Kidney tubule cell (primary cell): Measurements from ENCODE around the gene PCYT2.

Source experiments
- DNase-seq: peaks from one replicate; pipeline ENCODE4 v3.0.0-alpha.2; 2018; ENCODE audit warnings: low spot score

The PCYT2 gene

GRCh38 chr17:81942167-81942553 lies 31.0 kb upstream of the PCYT2 start:
- no peak for DNase-seq

- DNase-seq: no peak
Measured at GRCh38 chr17:81941484-81942166, 30.4 kb upstream of the PCYT2 start.

- DNase-seq: no peak
Measured at GRCh38 chr17:81940538-81941483, 29.6 kb upstream of the PCYT2 start.

GRCh38 chr17:81939881-81940385 lies 28.7 kb upstream of the PCYT2 start:
- DNase-seq: no peak

DNA sequence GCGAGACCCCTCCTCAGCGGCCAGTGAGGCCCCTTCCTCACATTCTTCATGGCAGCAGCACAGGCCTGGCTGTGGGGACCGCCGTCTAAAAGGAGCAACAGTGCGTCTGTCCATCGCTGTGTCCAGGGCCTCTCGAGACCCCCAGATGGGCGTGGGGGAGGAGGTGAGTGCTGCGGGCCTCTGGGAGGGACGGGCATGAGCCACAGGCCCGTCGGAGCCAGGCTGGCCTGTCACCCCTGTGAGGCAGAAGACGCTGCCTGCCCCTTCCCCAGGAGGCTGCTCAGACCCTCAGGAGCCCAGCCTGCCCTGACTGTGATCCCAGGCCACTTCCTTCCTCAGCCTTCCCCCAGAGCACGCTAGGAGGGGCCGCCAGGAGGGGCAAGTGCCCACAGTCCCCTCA lies 28.0 kb upstream of the PCYT2 start:
- DNase-seq: no peak

- no peak for DNase-seq
Measured at GRCh38 chr17:81935709-81936084, 24.5 kb upstream of the PCYT2 start.

- DNase-seq: no peak
Measured at GRCh38 chr17:81934850-81935708, 23.9 kb upstream of the PCYT2 start.

GRCh38 chr17:81934098-81934757 lies 23.0 kb upstream of the PCYT2 start:
- no peak for DNase-seq

DNA sequence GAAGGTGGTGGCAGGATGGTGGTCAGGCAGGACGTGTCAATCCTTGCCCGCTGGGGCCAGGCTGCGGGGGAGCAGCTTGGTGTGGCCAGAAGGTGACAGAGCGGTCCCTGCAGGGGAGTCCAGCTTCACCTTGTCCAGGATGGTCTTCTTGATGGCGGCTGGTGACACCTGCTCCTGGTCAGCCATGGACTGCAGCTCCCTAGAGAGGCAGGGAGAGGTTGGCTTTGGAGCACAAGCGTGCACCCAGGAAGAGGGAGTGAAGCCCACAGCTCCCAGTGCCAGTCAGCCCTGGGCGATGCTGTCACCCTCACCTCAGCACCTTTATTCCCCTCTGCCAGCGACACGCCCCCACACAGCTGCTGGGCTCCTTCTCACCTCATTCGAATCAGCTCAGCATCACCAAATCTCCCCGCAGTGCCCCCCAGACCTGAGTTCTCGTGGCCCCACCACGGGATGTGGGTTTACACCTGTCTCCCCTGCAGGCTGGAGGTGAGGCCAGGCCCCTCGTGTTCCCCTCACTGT lies 22.0 kb upstream of the PCYT2 start:
- no peak for DNase-seq

DNA sequence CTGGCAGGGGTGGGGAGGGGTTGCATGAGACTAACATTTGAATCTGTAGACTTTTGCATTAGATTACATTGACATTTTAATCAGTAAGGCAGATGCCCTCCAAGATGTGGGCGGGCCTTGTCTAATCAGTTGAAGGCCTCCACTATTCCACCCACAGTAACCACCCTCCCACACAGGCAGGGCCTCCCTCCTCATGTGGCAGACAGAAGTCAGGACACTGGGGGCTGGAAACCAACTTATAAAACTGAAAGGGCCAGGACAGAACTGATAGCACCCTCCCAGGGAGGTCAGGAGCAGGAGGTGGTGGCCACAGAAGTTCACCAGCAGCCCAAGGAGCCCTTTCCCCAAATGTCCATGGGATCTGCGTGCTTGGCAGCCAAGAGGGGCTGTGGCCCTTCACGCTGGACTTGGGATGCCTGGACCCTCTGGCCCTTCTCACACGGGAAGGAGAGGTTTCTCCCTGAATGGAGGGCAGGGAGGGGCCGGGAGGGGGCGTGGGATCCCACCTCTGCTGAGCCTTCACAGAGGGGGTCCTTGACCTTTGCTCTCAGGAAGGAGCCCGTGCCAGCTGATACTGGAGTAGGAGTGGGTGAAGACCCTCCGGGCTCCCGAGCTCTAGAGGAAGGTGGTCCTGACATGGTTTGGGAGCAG lies 21.3 kb upstream of the PCYT2 start:
- DNase-seq: no peak

GRCh38 chr17:81931557-81932332 lies 20.5 kb upstream of the PCYT2 start:
- no peak for DNase-seq

GRCh38 chr17:81931189-81931556 lies 20.0 kb upstream of the PCYT2 start:
- no peak for DNase-seq

- peak; percentile 11 for DNase-seq
Measured at GRCh38 chr17:81930142-81931125, 19.2 kb upstream of the PCYT2 start.

DNA sequence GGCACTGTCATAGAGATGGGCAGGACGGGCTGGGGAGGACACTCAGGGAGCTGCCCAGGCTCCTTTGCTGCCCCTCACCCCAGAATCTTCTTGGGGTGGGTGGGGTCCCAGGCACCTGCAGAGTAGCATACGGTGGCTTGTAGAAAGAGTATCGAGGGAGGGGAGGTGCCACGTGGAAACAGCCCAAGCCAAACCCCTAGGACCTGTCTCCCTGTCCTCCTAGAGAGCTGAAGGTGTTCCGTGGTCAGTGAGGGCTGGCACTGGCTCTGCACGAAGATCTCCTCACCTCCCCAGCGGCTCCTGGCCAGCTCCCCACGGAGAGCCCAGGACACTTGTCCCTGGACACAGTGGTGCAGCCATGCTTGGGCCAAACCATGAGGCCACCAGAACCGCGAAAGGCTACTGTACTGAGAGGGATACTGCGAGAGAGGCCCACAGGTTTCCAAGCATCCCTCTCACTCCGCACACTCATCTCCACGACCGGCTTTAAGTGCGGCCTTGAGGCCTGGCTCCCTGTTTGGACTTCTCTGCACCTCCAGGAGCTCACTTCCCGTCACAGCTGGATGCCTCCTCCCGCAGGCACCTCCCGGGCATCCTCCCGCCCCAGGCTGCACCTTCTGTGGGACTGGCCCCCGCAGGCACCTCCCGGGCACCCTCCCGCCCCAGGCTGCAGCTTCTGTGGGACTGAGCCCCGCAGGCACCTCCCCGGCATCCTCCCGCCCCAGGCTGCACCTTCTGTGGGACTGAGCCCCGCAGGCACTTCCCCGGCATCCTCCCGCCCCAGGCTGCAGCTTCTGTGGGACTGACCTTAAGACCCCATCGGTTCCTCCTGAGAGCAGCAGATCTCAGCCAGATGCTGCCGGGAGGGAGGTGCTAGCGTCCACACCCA lies 18.3 kb upstream of the PCYT2 start:
- no peak for DNase-seq

DNA sequence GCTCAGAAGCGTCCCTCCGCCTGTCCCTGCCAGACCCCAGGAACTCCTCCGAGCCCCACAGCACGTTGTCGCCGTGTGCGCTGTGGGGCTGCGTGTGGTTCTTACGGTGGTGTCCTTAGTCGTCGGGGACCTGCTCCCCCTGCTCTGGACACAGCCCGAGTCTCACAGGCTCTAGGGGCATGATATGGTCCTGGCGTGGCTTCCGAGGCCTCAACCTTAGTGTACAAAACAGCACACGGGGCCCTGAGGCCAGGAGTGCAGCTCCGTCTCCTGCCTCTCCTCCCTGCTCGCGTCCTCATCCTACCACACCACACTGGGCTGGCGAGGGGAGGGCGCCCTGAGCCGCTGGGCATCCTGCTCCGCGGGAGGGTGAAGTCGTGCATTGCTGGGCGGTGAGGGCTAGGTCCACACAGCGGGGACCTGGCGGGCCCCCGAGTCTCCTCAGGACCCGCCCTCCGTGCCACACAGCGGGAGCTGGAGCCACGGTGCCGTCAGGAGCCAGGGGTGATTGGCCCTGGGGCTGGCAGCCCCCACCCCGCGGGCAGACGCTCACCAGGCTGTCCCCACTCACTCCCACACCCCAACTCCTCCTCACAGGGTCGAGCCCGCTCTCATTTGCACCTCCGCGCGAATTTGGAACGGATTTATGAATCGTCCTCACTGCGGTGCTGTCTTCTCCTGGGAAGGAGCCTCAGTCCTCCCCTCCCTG lies 17.5 kb upstream of the PCYT2 start:
- DNase-seq: peak; percentile 23

- peak; percentile 95 for DNase-seq
Measured at GRCh38 chr17:81927653-81928543, 16.7 kb upstream of the PCYT2 start, which contains the start of gene MAFG. MAFG (minus strand) TSS chr17:81927735; CDS start chr17:81923185, 4,550 bp downstream.
